HG03045 (cell line): ENCODE data around the gene FBRSL1.

Source experiments
- ATAC-seq: cut with Tn5 transposase; IDR thresholded peaks from one replicate; pipeline ENCODE4 v1.9.1; 2021; ENCODE audit warnings: mild to moderate bottlenecking, moderate library complexity; ENCODE audit not compliant: unreplicated experiment

The FBRSL1 gene

DNA sequence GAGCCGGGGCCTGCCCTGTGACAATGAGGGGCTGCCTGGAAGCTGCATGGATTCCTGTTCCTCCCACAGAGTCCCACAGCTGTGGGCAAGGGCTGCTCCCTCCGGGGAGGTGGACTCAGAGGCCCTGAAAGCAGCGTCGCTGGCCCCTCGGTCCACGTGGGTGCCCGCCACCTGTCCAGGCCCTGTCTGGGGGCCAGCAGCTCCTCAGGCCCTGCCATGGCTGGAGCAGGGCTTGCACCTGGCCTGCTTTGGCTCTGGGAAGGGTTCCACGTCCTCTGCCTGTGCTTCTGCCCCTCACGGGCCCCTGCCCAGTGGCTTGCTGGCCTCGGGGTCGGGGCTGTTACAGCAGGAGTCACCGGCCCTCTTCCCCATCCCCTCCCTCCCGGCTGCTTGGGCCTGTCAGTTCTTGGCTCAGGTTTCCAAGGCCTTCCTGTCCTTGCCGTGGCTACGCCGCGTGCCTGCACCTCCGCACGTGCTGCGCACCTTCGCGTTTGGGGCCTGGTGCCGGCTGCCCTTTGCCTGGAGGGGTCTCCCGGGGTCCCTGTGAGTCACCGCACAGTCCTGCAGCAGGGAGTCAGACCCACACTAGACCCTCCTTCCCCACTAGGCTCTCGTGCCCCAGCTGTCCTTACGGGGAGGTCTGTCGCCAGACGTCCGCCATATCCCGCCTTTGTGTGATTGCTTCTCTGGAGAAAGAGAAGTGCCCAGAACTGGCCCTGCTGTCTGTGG lies 5.8 kb downstream of the FBRSL1 start:
- no peak for ATAC-seq

- ATAC-seq: no peak
Observed at GRCh38 chr12:132496358-132496669, 6.4 kb downstream of the FBRSL1 start.

DNA sequence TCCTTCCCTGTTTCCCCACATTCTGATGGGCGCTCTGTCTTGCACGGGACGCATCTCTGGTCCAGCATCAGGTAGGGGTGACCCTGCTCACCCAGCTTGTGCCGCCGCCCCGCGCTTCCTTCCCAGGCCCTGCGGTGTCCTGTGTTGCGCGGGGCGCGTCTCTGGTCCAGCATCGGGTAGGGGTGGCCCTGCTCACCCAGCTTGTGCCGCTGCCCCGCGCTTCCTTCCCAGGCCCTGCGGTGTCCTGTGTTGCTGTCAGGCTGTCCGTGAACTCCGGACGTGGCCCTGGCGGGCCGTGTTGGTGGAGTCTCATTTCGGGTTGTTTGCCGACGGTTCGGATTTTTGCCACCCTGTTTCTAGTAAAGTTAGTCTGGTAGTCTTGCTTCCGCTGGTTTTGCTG lies 6.8 kb downstream of the FBRSL1 start:
- ATAC-seq: no peak

DNA sequence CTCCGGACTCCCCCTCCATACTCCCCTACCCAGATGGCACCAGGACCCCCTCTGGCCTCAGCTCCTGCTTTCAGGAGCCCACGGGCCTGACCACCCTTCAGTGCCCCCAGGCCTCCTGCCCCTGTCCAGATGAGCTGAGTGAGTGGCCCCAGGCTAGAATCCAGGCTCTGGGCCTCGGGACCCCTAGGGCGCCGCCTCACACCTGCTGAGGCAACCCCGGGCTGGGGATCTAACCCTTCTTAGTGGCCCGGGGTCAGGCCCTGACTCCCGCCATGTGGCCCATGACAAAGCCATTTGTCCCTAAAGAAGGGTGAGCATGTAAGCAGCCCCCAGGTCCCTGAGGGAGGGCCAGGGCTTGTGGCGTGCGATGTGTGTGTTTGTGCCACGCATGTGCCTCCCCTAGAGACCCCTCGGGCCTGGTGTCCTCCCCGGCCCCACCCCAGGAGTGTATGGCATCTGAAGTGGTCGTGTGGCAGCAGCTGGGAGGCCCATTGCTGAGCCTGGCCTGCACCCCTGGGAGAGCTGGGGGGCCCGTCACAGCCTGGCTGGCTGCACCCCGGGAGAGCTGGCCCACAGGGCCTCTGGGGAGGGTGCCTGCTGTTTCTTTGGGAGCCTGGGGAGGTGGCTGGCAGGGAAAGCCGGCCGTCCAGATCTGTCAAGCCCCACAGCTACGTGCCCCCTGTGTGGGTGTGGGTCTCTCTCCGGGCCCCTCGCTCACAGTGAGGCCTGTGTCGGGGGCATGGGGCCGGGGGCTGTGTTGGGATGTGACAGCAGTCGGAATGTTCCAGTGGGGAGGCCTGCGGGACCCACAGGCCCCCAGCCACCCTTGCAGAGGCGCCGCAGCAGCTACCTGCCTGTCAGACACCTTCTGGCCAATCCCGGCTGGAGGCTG lies 7.8 kb downstream of the FBRSL1 start:
- ATAC-seq: no peak

GRCh38 chr12:132498931-132499330 lies 9.0 kb downstream of the FBRSL1 start:
- ATAC-seq: no peak

DNA sequence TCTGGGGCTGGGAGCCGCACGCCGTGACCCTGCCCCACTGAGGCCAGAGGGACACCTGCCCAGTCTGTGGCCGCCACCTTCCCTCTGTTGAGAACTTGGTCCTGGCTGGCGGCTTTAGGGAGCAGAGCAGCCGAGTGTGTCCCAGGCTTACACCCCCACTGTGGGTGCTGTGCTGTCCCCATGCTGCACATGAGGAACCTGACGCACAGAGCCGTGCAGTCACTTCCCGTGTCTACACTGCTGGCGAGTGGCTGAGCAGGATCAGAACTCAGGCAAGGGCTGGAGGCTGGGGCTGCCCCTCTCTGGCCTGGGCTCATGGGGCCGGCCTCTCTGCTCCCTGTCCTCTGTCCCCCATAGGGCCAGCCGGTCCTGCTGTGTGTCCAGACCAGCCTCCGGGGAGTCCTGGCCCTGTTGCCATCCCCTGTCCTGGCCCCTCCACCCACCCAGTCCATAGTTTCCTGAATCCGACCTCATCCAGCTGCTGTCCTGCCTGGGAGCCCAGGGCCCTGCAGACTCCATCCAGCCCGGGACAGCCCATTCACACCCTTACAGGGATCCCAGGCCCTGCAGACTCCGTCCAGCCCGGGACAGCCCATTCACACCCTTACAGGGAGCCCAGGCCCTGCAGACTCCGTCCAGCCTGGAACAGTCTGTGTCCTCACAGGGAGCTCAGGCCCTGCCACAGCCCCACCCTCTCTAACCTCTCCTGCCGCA lies 10.3 kb downstream of the FBRSL1 start:
- no peak for ATAC-seq

- no peak for ATAC-seq
Observed at GRCh38 chr12:132500856-132501180, 10.9 kb downstream of the FBRSL1 start.

DNA sequence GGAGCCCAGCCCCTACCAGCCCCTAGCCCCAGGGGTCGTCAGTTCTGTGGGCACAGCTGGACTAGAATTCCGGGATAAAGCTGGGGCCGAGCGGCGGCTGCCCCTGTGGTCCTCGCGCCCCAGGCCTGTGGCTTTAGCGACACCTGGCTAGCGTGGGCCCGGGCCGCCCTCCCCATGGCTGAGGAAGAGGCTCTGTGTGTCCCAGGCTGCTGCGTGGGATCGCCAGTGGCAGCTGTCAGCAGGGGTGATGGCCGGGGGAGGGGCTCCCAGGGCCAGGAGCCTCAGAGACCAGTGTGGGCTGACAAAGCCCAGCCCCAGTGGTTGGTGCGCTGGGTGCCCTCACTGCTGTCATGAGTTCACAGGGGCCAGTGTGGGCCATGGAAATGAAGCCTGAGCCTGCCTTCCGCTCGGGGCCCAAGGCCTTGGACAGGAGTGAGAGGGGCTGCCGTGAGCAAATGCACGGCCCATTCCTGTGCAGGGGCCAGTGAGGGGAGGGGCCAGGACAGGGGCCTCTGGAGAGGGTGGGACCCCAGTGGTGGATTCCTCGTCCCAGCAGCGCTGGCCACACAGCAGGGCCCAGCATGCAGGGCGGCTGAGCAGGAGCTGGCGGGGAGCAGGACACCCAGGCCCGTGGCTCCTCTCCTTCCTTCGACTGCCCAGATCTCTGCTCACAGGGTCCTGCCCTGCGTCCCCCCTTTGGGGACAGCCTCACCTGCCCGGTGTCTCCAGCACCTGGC lies 11.4 kb downstream of the FBRSL1 start:
- ATAC-seq: no peak

- no peak for ATAC-seq
Observed at GRCh38 chr12:132502149-132502881, 12.4 kb downstream of the FBRSL1 start.

DNA sequence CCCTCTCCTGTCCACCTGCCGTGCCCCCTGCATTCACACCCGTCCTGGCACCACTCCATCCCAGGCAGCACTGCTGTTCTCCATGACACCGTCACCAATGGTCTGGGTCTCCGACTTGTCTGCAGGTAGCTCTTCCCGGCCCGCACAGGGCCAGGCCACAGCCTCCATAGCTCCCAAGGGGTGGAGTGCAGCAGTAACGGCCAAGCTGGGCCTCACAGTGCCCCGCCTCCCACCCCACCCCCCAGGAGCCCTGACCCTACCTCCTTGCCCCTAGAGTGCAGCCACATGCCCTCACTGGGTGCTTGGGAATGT lies 12.9 kb downstream of the FBRSL1 start:
- no peak for ATAC-seq

GRCh38 chr12:132503618-132504204 lies 13.8 kb downstream of the FBRSL1 start:
- no peak for ATAC-seq

- no peak for ATAC-seq
Observed at GRCh38 chr12:132505105-132505851, 15.3 kb downstream of the FBRSL1 start.

DNA sequence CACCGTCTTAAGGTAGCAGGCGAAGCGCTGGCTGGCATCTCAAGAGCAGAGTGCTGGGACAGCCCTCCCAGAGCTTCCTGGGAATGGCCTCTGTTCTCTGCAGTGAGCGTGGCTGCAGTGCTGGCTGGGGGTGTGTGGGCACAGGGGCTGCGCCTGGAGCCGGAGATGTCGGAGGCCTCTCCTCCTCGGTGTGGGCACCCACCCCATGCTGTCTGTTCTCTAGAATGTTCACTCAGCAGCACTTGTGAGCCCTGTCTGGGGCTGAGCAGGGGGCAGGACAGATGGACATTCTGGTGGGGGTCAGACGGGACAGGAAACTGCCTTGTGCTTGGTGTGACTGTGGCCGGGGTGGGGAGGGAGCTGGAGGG lies 15.9 kb downstream of the FBRSL1 start:
- no peak for ATAC-seq

DNA sequence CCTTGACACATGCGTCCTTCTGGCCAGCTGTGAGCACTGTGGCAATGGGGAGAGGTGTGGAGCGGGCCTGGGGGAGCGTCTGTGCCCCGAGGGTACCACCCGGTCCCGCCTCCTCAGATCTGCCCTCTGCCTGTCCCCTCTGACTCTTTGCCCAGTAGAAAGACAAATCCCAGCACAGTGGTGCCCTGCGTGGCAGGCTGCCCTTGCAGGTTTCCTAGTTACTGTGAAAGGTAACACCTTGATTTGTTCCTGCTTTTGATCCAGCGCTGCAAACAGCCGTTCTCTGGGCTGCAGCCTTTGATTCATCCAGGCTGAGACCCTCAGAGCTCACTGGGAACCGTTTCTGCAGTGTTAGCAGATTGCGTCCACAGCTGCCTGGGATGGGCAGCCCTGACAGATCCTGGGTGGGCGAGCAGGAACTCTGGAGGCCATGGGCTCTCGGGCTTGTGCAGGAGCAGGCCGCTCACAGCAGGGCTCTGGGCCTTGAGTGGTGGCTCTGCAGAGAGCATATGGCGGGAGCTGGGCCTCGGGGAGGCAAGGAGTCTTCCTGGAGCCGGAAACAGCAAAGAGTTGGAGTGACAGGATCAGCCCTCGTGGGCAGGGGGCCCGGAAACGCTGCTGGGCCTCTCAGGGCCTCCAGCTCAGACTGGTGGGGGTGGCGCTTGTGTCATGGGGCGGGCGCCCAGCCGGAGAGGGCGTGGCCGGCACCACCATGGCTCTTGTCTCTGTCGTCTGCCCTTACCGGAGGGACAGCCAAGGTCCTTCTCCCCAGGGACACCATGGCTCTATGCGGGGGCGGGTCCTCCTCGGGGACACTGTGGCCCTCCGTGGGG lies 16.6 kb downstream of the FBRSL1 start:
- no peak for ATAC-seq

DNA sequence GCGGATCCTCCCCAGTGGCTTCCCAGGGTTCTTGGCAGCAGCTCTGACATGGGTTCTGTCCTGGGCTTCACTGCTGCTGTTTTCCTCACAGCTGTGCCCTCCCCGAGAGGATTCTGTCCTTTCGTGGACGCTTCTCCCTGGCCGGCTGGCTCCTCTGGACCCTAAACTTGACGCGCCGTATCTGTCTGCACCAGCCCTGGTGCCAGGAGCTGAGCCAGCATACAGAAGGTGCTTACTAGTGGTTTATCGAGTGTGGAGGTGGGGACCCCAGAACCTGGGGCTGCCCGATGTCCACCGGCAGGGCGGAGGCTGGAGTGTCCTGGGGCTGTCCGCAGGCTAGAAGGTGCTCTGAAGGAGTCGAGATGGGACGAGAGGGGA lies 17.2 kb downstream of the FBRSL1 start:
- ATAC-seq: no peak

DNA sequence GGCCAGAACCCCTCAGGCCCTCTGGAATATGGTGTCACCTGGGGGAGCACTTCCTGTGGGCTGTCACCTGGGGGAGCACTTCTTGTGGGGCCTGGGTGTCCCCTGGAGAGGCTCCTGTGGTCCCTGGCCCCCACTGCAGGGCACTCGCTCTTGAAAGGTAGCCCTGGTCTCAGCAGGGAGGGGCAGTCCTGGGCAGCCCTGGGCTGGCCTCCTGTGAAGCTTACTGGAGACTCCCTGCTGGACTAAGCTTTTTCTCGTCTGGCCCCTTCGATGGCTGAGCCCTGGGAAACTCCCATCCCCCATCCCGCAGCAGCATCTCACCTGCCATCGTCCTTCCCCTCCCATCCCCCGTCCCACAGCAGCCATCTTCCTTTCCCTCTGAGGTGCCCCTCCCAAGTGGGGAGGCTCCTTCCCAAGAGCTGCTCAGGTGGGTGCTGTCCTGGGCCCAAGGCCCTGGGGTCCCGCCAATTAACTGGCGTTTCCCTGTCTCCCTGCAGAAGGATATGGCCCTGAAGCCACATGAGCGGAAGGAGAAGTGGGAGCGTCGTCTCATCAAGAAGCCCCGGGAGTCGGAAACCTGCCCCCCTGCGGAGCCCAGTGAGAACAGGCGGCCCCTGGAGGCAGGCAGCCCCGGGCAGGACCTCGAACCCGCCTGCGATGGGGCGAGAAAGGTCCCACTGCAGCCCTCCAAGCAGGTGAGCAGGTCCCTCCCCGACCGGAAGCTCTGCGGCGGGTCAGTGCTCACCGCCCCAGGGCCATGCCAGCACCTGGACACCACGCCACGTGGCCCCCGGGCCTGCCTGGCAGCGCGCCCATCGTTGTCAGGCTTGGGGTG lies 17.9 kb downstream of the FBRSL1 start:
- ATAC-seq: no peak

DNA sequence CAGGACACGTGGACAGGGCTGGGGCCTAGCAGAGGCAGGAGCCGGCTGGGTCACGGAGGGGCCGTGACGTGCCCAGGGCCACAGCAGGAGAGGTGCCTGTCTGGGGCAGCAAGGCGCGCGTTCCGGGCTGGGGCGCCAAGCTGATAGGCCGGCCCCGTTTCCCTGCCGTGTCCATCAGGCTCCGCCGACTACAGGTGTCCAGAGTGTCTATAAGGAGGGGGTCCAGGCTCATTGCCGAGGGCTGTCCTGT lies 18.5 kb downstream of the FBRSL1 start:
- ATAC-seq: no peak
